ENCODE measurements around the gene EIF2D.

- TF ChIP-seq POLR2AphosphoS5 (IDR thresholded peaks at IDR 0.05) (peak in 2 of 4 donors; percentile 44 to 69), POLR2A (IDR thresholded peaks at IDR 0.05) (no peak)
- TF ChIP-seq, protein P1, sequence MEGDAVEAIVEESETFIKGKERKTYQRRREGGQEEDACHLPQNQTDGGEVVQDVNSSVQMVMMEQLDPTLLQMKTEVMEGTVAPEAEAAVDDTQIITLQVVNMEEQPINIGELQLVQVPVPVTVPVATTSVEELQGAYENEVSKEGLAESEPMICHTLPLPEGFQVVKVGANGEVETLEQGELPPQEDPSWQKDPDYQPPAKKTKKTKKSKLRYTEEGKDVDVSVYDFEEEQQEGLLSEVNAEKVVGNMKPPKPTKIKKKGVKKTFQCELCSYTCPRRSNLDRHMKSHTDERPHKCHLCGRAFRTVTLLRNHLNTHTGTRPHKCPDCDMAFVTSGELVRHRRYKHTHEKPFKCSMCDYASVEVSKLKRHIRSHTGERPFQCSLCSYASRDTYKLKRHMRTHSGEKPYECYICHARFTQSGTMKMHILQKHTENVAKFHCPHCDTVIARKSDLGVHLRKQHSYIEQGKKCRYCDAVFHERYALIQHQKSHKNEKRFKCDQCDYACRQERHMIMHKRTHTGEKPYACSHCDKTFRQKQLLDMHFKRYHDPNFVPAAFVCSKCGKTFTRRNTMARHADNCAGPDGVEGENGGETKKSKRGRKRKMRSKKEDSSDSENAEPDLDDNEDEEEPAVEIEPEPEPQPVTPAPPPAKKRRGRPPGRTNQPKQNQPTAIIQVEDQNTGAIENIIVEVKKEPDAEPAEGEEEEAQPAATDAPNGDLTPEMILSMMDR (IDR thresholded peaks at IDR 0.05) = no peak
These were observed 21.4 kb upstream of the EIF2D start for GRCh38 chr1:206633708-206634121.
